Activated CD8-positive, alpha-beta T cell treated with anti-CD3 and anti-CD28 coated beads for 36 hours (primary cell): ENCODE measurements around the gene EIF4G3. TPM values are rescaled to one million over a fixed set of nuclear protein-coding genes. Genes with fewer than 3 reads are reported as not detected.

Experiments used
- ATAC-seq: fragments of 200-7000 bp; cut with Tn5 transposase; one replicate; pipeline ENCODE4 v1.10.0; 2021; ENCODE audit warnings: mild to moderate bottlenecking, moderate library complexity
- CTCF ChIA-PET: fragments of 350-600 bp; sonication (Branson Sonifier 250); formaldehyde crosslinking; loops from one replicate; lab custom pipeline; 2021; ENCODE audit warnings: antibody characterized with exemption; lab: Charles Lee
- POLR2A ChIA-PET: fragments of 350-600 bp; sonication (Branson Sonifier 250); formaldehyde crosslinking; loops from one replicate; lab custom pipeline; 2021; ENCODE audit warnings: antibody characterized with exemption; lab: Charles Lee
- DNase-seq: peaks from one replicate; pipeline ENCODE4 v3.0.0-alpha.2; 2020
- H3K27ac Mint-ChIP-seq: one replicate; pipeline ENCODE4 v1.8.0; 2021; ENCODE audit warnings: mild to moderate bottlenecking, mixed read lengths
- H3K27me3 Mint-ChIP-seq: one replicate; pipeline ENCODE4 v1.8.0; 2021; ENCODE audit warnings: mixed read lengths
- H3K36me3 Mint-ChIP-seq: one replicate; pipeline ENCODE4 v1.8.0; 2021; ENCODE audit warnings: low read depth, mixed read lengths
- H3K4me1 Mint-ChIP-seq: one replicate; pipeline ENCODE4 v1.8.0; 2021; ENCODE audit warnings: low read depth, mixed read lengths
- H3K4me3 Mint-ChIP-seq: one replicate; pipeline ENCODE4 v1.8.0; 2021; ENCODE audit warnings: mild to moderate bottlenecking, moderate library complexity, mixed read lengths
- H3K9me3 Mint-ChIP-seq: one replicate; pipeline ENCODE4 v1.8.0; 2021; ENCODE audit warnings: mixed read lengths
- CTCF ChIP-seq: fragments of 200-600 bp; IDR thresholded peaks from one replicate; pipeline ENCODE4 v1.8.0; 2022; ENCODE audit warnings: antibody characterized with exemption, mild to moderate bottlenecking
- intact Hi-C: fragments of 100-400 bp; cut with micrococcal nuclease; formaldehyde crosslinking; loops from one replicate; pipeline ENCODE4 v1.10.0; 2022
- total RNA-seq, 2 experiments: library from RNA; stranded (reverse); gene quantifications; one replicate each; pipeline ENCODE4 v1.2.3, GENCODE V29; 2021

Gene EIF4G3
- total RNA-seq, 2 experiments from 2014 or later: 48.2 to 48.4 TPM

- TF ChIP-seq CTCF: no peak
- intact Hi-C loops: no loop called here
- no peak for ATAC-seq
- Mint-ChIP-seq H3K27ac (no peak overlapping the region), H3K9me3 (no peaks in the 10 kb centered on the region), H3K4me3 (no peak overlapping the region), H3K36me3 (peaks cover 34% of the 10 kb centered on the region), H3K27me3 (no peaks in the 10 kb centered on the region), H3K4me1 (peaks cover 22% of the 10 kb centered on the region)
- POLR2A ChIA-PET: interaction anchor here (0.6 to 1.2 kb wide), 3 partner anchors 9 to 372 kb away, joined by 7 to 8 read pairs (median 7); no protein-coding TSS in a partner anchor
- CTCF ChIA-PET: interaction anchor here (1.0 kb wide), 1 partner anchor 33 kb away, joined by 3 read pairs; no protein-coding TSS in a partner anchor
- DNase-seq: no peak
These were observed 14.9 kb downstream of the EIF4G3 start for GRCh38 chr1:21161842-21162241.

GRCh38 chr1:21160263-21160796 lies 16.4 kb downstream of the EIF4G3 start:
- no peaks in the 10 kb centered on the region for H3K9me3 Mint-ChIP-seq
- no peak for TF ChIP-seq CTCF
- peaks cover 32% of the 10 kb centered on the region for H3K36me3 Mint-ChIP-seq
- H3K4me3 Mint-ChIP-seq: no peak overlapping the region
- no peak for DNase-seq
- POLR2A ChIA-PET: no interaction called here
- ATAC-seq: no peak
- peaks cover 15% of the 10 kb centered on the region for H3K4me1 Mint-ChIP-seq
- H3K27me3 Mint-ChIP-seq: no peaks in the 10 kb centered on the region
- H3K27ac Mint-ChIP-seq: no peak overlapping the region
- intact Hi-C loops: no loop called here
- CTCF ChIA-PET: interaction anchor here (0.6 to 1.3 kb wide), 3 partner anchors 11 to 420 kb away, joined by 3 read pairs; no protein-coding TSS in a partner anchor

GRCh38 chr1:21157868-21158267 lies 18.8 kb downstream of the EIF4G3 start:
- intact Hi-C loops: no loop called here
- CTCF ChIA-PET: no interaction called here
- Mint-ChIP-seq H3K27ac (no peak overlapping the region), H3K9me3 (no peaks in the 10 kb centered on the region), H3K27me3 (no peaks in the 10 kb centered on the region), H3K36me3 (peaks cover 26% of the 10 kb centered on the region), H3K4me3 (no peak overlapping the region), H3K4me1 (peaks cover 11% of the 10 kb centered on the region)
- POLR2A ChIA-PET: no interaction called here
- no peak for TF ChIP-seq CTCF
- ATAC-seq (no peak), DNase-seq (no peak)

GRCh38 chr1:21157054-21157453 lies 19.6 kb downstream of the EIF4G3 start:
- Mint-ChIP-seq H3K4me1 (peaks cover 11% of the 10 kb centered on the region), H3K9me3 (no peaks in the 10 kb centered on the region), H3K4me3 (no peak overlapping the region), H3K27me3 (no peaks in the 10 kb centered on the region), H3K27ac (no peak overlapping the region), H3K36me3 (peaks cover 26% of the 10 kb centered on the region)
- TF ChIP-seq CTCF: no peak
- POLR2A ChIA-PET: interaction anchor here (0.6 kb wide), 1 partner anchor 515 kb away, joined by 5 read pairs; no protein-coding TSS in a partner anchor
- ATAC-seq (no peak), DNase-seq (no peak)
- intact Hi-C loops: no loop called here
- CTCF ChIA-PET: no interaction called here

- ATAC-seq (no peak), DNase-seq (no peak)
- intact Hi-C loops: no loop called here
- Mint-ChIP-seq H3K9me3 (no peaks in the 10 kb centered on the region), H3K36me3 (peaks cover 26% of the 10 kb centered on the region), H3K4me3 (no peak overlapping the region), H3K27me3 (no peaks in the 10 kb centered on the region), H3K27ac (no peak overlapping the region), H3K4me1 (peaks cover 11% of the 10 kb centered on the region)
- ChIA-PET POLR2A (no interaction called here), CTCF (interaction anchor here (0.5 kb wide), 1 partner anchor 68 kb away, joined by 3 read pairs; no protein-coding TSS in a partner anchor)
- TF ChIP-seq CTCF: no peak
These were observed 20.7 kb downstream of the EIF4G3 start for GRCh38 chr1:21156019-21156418.
